Lung (tissue), 12 donors: ENCODE results near the gene ANKLE2. TPM values are rescaled to one million over a fixed set of nuclear protein-coding genes. Genes with fewer than 3 reads are reported as not detected.
"Not testable (repeated sequence)": the region's sequence is repeated elsewhere in the genome, so short reads cannot be mapped to it uniquely, and the experiment has no call there.

Source experiments
- ATAC-seq: fragments of 200-7000 bp; cut with Tn5 transposase; one replicate; pipeline ENCODE4 v1.9.1; 2020; ENCODE audit warnings: moderate number of reproducible peaks; ENCODE audit not compliant: insufficient read depth, low FRiP score
- DNase-seq, 3 donors: peaks; one replicate each; pipeline ENCODE4 v3.0.0-alpha.2; 2013 to 2017
- H3K27ac ChIP-seq, 2 donors: one replicate each; pipeline ENCODE4 v1.5.1; 2013; ENCODE audit warnings: mild to moderate bottlenecking in 2 of 2, moderate library complexity in 2 of 2, control low read depth in 1 of 2, inconsistent platforms in 1 of 2, low read depth in 1 of 2, low read length in 1 of 2
- H3K27me3 ChIP-seq, 3 donors: one replicate each; pipeline ENCODE4 v1.5.1; 2013; ENCODE audit warnings: low read length in 2 of 3; ENCODE audit not compliant: control insufficient read depth in 3 of 3, insufficient read depth in 3 of 3
- H3K36me3 ChIP-seq, 4 donors: one replicate each; pipeline ENCODE4 v1.5.1; 2013; ENCODE audit warnings: low read length in 4 of 4, mild to moderate bottlenecking in 1 of 4, moderate library complexity in 1 of 4; ENCODE audit not compliant: control insufficient read depth in 4 of 4, insufficient read depth in 4 of 4
- H3K4me1 ChIP-seq, 5 donors: one replicate each; pipeline ENCODE4 v1.5.1; 2013; ENCODE audit warnings: low read length in 5 of 5, mild to moderate bottlenecking in 2 of 5, moderate library complexity in 1 of 5; ENCODE audit not compliant: control insufficient read depth in 5 of 5, insufficient read depth in 5 of 5
- H3K4me3 ChIP-seq: one replicate; pipeline ENCODE4 v1.5.1; 2013; ENCODE audit warnings: mild to moderate bottlenecking, control low read depth, moderate library complexity
- H3K9ac ChIP-seq, 2 donors: one replicate each; pipeline ENCODE4 v1.5.1; 2013; ENCODE audit warnings: low read length in 2 of 2, control low read depth in 1 of 2; ENCODE audit not compliant: insufficient read depth in 1 of 2
- H3K9me3 ChIP-seq, 4 donors: one replicate each; pipeline ENCODE4 v1.5.1; 2013; ENCODE audit warnings: low read length in 3 of 4, mild to moderate bottlenecking in 1 of 4, moderate library complexity in 1 of 4; ENCODE audit not compliant: control insufficient read depth in 4 of 4, insufficient read depth in 3 of 4
- CTCF ChIP-seq: IDR thresholded peaks from 2 replicates; pipeline ENCODE4 v1.5.1; 2012; ENCODE audit warnings: mild to moderate bottlenecking; ENCODE audit errors: control extremely low read depth, extremely low read depth
- WGBS, 2 donors: extraction: QIAGEN DNeasy Blood & Tissue Kit; methylation state at CpG; one replicate each; pipeline ENCODE4 v1.1.7; 2013; 5-methylcytosine and 5-hydroxymethylcytosine counted together
- polyA plus RNA-seq, 2 donors: library from polyadenylated mRNA; stranded (reverse); fragments of 200-250 nt; gene quantifications; one replicate each; pipeline ENCODE4 v1.2.1, GENCODE V29; 2013
- total RNA-seq, 2 donors: library from RNA; depleted of rRNA in 1 of 2; stranded (reverse); fragments of >200 nt in 1 of 2; gene quantifications; one replicate each; pipeline ENCODE4 v1.2.1, GENCODE V29; 2014 to 2021
- donor health status: control.
- donor health status: control.
- donor health status: Bipolar disorder and iron deficiency.
- donor health status: healthy.
- donor health status: DM: yes; HTN: yes; CAD: no.

The ANKLE2 gene
- total and polyA plus RNA-seq, 4 donors, result 35.9 to 60.5 (median 45.9) TPM

GRCh38 chr12:132754160-132754932 lies 7.3 kb downstream of the ANKLE2 start:
- no peak overlapping the region for H3K27ac ChIP-seq
- no peak overlapping the region for H3K4me3 ChIP-seq
- no peaks in the 10 kb centered on the region for H3K4me1 ChIP-seq
- TF ChIP-seq CTCF, result no peak
- H3K27me3 ChIP-seq, result no peaks in the 10 kb centered on the region
- DNase-seq (no peak), ATAC-seq (no peak)
- 75 to 84% methylated on average over 14 of the region's 14 CpGs for WGBS, 2 donors
- H3K36me3 ChIP-seq, result peaks cover 21 to 31% (median 24%) of the 10 kb centered on the region in 4 donors
- H3K9me3 ChIP-seq, result no peaks in the 10 kb centered on the region
- no peak overlapping the region for H3K9ac ChIP-seq

- DNase-seq, H3K4me3 ChIP-seq: not testable (repeated sequence)
- 98 to 99% methylated on average over 7 of the region's 7 CpGs for WGBS, 2 donors
Observed at GRCh38 chr12:132753670-132754069, 8.0 kb downstream of the ANKLE2 start.

GRCh38 chr12:132748319-132748718 lies 13.3 kb downstream of the ANKLE2 start:
- Histone ChIP-seq H3K4me3 (no peak overlapping the region), H3K36me3 (peaks cover 21 to 65% (median 41%) of the 10 kb centered on the region in 4 donors), H3K27ac (no peak overlapping the region), H3K9ac (no peak overlapping the region), H3K4me1 (no peaks in the 10 kb centered on the region), H3K27me3 (no peaks in the 10 kb centered on the region), H3K9me3 (no peaks in the 10 kb centered on the region)
- WGBS, 2 donors, result 91 to 94% methylated on average over 10 of the region's 10 CpGs
- ATAC-seq (no peak), DNase-seq (no peak)
- no peak for TF ChIP-seq CTCF

More at GRCh38 chr12:132753670-132754069, 8.0 kb downstream of the ANKLE2 start:
- not testable (repeated sequence) for H3K27ac ChIP-seq, ATAC-seq, H3K27me3 ChIP-seq, H3K9ac ChIP-seq, H3K9me3 ChIP-seq, H3K4me1 ChIP-seq
- peaks cover 21 to 35% (median 26%) of the 10 kb centered on the region in 4 donors for H3K36me3 ChIP-seq

- no peak for DNase-seq
- Histone ChIP-seq H3K9ac (no peak overlapping the region), H3K27ac (no peak overlapping the region), H3K4me1 (no peaks in the 10 kb centered on the region), H3K27me3 (no peaks in the 10 kb centered on the region), H3K9me3 (no peaks in the 10 kb centered on the region), H3K36me3 (peaks cover 21 to 61% (median 41%) of the 10 kb centered on the region in 4 donors), H3K4me3 (no peak overlapping the region)
- TF ChIP-seq CTCF, result no peak
- WGBS, 2 donors, result 96 to 98% methylated on average over 22 of the region's 22 CpGs
- ATAC-seq, result no peak
Observed at GRCh38 chr12:132747896-132748295, 13.7 kb downstream of the ANKLE2 start.
